ENCODE measurements around the gene KIF6. TPM values are rescaled to one million over a fixed set of nuclear protein-coding genes. Genes with fewer than 3 reads are reported as not detected.

Gene KIF6
- total RNA-seq, 1 donor from 2014 or later: not detected

- TF ChIP-seq POLR2A (IDR thresholded peaks at IDR 0.05) (no peak), POLR2AphosphoS5 (IDR thresholded peaks at IDR 0.05; ENCODE audit: insufficient read depth in 1 of 2, low read depth in 1 of 2) (no peak)
- TF ChIP-seq, protein P1, sequence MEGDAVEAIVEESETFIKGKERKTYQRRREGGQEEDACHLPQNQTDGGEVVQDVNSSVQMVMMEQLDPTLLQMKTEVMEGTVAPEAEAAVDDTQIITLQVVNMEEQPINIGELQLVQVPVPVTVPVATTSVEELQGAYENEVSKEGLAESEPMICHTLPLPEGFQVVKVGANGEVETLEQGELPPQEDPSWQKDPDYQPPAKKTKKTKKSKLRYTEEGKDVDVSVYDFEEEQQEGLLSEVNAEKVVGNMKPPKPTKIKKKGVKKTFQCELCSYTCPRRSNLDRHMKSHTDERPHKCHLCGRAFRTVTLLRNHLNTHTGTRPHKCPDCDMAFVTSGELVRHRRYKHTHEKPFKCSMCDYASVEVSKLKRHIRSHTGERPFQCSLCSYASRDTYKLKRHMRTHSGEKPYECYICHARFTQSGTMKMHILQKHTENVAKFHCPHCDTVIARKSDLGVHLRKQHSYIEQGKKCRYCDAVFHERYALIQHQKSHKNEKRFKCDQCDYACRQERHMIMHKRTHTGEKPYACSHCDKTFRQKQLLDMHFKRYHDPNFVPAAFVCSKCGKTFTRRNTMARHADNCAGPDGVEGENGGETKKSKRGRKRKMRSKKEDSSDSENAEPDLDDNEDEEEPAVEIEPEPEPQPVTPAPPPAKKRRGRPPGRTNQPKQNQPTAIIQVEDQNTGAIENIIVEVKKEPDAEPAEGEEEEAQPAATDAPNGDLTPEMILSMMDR (IDR thresholded peaks at IDR 0.05): no peak
- H3K27ac ChIP-seq: no peak overlapping the region
- H3K27me3 ChIP-seq: no peaks in the 10 kb centered on the region
- no peak overlapping the region for H3K4me3 ChIP-seq
- intact Hi-C loops (cut with DNase I): no loop called here
- DNase-seq (ENCODE audit: extremely low spot score in 2 of 2): no peak
- H3K4me1 ChIP-seq: peaks cover 12% of the 10 kb centered on the region
- no peaks in the 10 kb centered on the region for H3K9me3 ChIP-seq
- H3K36me3 ChIP-seq: no peaks in the 10 kb centered on the region
Measured at GRCh38 chr6:39540454-39540853, 184.8 kb downstream of the KIF6 start.

DNA sequence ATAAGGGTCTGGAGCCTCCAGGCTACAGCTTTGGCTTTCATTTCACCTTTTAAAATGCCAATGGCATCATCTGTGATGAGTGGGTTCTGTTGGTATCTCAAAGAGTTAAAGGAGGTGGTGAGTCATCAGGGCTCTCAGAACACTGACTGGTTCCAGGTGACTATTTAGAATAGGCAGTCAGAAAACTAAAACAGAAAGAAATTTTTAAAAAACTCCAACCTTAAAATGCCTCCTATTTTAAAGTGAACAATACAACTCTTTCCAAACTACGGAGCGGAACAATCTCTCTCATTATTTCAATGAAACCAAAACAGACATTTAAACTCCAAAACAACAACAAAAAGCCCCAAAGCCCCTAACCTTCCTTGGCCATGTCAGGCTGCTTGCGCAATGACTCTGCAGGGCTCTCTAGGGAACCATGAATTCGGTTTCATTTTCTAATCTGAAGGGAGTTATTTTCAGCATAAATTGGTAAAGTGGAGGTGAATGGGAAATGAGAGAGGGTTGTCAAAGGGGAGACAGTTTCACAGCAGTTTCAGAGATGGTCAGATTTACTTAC is 194.9 kb downstream of the KIF6 start:
- intact Hi-C loops (cut with DNase I): no loop called here
- H3K4me3 ChIP-seq: no peak overlapping the region

GRCh38 chr6:39527792-39528564 is 197.2 kb downstream of the KIF6 start:
- no peaks in the 10 kb centered on the region for H3K9me3 ChIP-seq
- H3K27ac ChIP-seq: no peak overlapping the region
- no peak for DNase-seq (ENCODE audit: extremely low spot score in 2 of 2)
- TF ChIP-seq POLR2A (IDR thresholded peaks at IDR 0.05): no peak
- TF ChIP-seq, protein P1 (IDR thresholded peaks at IDR 0.05): no peak
- no peak for TF ChIP-seq POLR2AphosphoS5 (IDR thresholded peaks at IDR 0.05; ENCODE audit: insufficient read depth in 1 of 2, low read depth in 1 of 2)
- H3K4me3 ChIP-seq: no peak overlapping the region
- H3K27me3 ChIP-seq: no peaks in the 10 kb centered on the region
- H3K4me1 ChIP-seq: no peaks in the 10 kb centered on the region
- no peaks in the 10 kb centered on the region for H3K36me3 ChIP-seq
- intact Hi-C loops (cut with DNase I): no loop called here

More for the DNA sequence above, 194.9 kb downstream of the KIF6 start:
- H3K4me1 ChIP-seq: no peaks in the 10 kb centered on the region
- H3K27ac ChIP-seq: no peak overlapping the region
- no peaks in the 10 kb centered on the region for H3K9me3 ChIP-seq
- DNase-seq (ENCODE audit: extremely low spot score in 2 of 2): no peak
- H3K27me3 ChIP-seq: no peaks in the 10 kb centered on the region
- no peak for TF ChIP-seq POLR2A (IDR thresholded peaks at IDR 0.05)
- TF ChIP-seq, protein P1 (IDR thresholded peaks at IDR 0.05): no peak
- TF ChIP-seq POLR2AphosphoS5 (IDR thresholded peaks at IDR 0.05; ENCODE audit: insufficient read depth in 1 of 2, low read depth in 1 of 2): no peak
- no peaks in the 10 kb centered on the region for H3K36me3 ChIP-seq

DNA sequence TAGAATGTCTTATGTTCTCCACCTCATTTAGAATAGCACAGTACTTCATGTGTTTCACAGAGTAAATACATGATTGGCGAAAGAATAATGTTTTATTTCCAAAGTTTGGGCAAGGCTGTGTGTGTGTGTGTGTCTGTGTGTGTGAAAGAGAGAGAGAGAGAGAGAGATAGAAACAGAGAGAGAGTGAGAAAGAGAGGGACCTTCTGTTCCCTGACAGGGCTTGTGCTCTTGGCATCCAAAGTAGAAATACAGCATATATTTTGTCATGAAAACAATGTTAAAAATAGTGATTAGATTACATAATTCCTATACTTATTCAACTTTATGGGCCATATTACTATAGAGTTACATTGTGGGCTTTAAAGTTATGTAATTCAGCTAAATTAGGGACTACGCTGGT is 201.2 kb downstream of the KIF6 start:
- Histone ChIP-seq H3K36me3 (no peaks in the 10 kb centered on the region), H3K9me3 (no peaks in the 10 kb centered on the region), H3K4me3 (no peak overlapping the region), H3K27me3 (no peaks in the 10 kb centered on the region), H3K27ac (no peak overlapping the region), H3K4me1 (no peaks in the 10 kb centered on the region)
- intact Hi-C loops (cut with DNase I): no loop called here
- DNase-seq (ENCODE audit: extremely low spot score in 2 of 2): no peak
- TF ChIP-seq, protein P1 (IDR thresholded peaks at IDR 0.05): no peak
- TF ChIP-seq POLR2A (IDR thresholded peaks at IDR 0.05) (no peak), POLR2AphosphoS5 (IDR thresholded peaks at IDR 0.05; ENCODE audit: insufficient read depth in 1 of 2, low read depth in 1 of 2) (no peak)

GRCh38 chr6:39521958-39522357 is 203.2 kb downstream of the KIF6 start:
- TF ChIP-seq POLR2AphosphoS5 (IDR thresholded peaks at IDR 0.05; ENCODE audit: insufficient read depth in 1 of 2, low read depth in 1 of 2) (no peak), POLR2A (IDR thresholded peaks at IDR 0.05) (no peak)
- TF ChIP-seq, protein P1 (IDR thresholded peaks at IDR 0.05): no peak
- no peaks in the 10 kb centered on the region for H3K36me3 ChIP-seq
- H3K9me3 ChIP-seq: no peaks in the 10 kb centered on the region
- H3K4me3 ChIP-seq: no peak overlapping the region
- no peak for DNase-seq (ENCODE audit: extremely low spot score in 2 of 2)
- no peaks in the 10 kb centered on the region for H3K27me3 ChIP-seq
- intact Hi-C loops (cut with DNase I): no loop called here
- H3K4me1 ChIP-seq: no peaks in the 10 kb centered on the region
- no peak overlapping the region for H3K27ac ChIP-seq
